HEK293 (cell line): ENCODE measurements around the gene SBF2.

Source experiments
- CTCF ChIA-PET: fragments of 350-600 bp; formaldehyde crosslinking; extraction: SDS; loops from one replicate; lab custom pipeline; 2021; ENCODE audit warnings: antibody characterized with exemption; lab: Yijun Ruan, JAX
- POLR2A ChIA-PET: fragments of 300-600 bp; formaldehyde crosslinking; extraction: SDS; loops from one replicate; lab custom pipeline; 2020; ENCODE audit warnings: antibody characterized with exemption, inconsistent platforms; lab: Yijun Ruan, JAX
- H3K27ac ChIP-seq: fragments of 200-500 bp; sonication (Bioruptor generic); 2 replicates; pipeline ENCODE4 v1.5.1; 2014; ENCODE audit warnings: low read depth, low read length, control low read depth, inconsistent platforms; ENCODE audit errors: extremely low read depth
- H3K36me3 ChIP-seq, 2 experiments: fragments of 200-500 bp in 1 of 2; sonication (Bioruptor generic) in 1 of 2; 1 replicate in 1 of 2; 2 replicates in 1 of 2; pipeline ENCODE4 v1.5.1; 2014 to 2017; ENCODE audit warnings: inconsistent platforms in 2 of 2, low read length in 2 of 2; ENCODE audit not compliant: control insufficient read depth in 2 of 2, insufficient read depth in 1 of 2
- H3K4me1 ChIP-seq: fragments of 200-500 bp; sonication (Bioruptor generic); 2 replicates; pipeline ENCODE4 v1.5.1; 2014; ENCODE audit warnings: mild to moderate bottlenecking, low read length, inconsistent platforms; ENCODE audit not compliant: control insufficient read depth, insufficient read depth
- H3K4me3 ChIP-seq: 2 replicates; pipeline ENCODE4 v1.5.1; 2011; ENCODE audit warnings: low read depth, mild to moderate bottlenecking, control low read depth, low read length, moderate library complexity
- H3K9me3 ChIP-seq: fragments of 200-500 bp; sonication (Bioruptor generic); 2 replicates; pipeline ENCODE4 v1.5.1; 2014; ENCODE audit warnings: low read depth, low read length, inconsistent platforms; ENCODE audit not compliant: control insufficient read depth, insufficient read depth
- BCL6B ChIP-seq: fragments of 450-650 bp; formaldehyde crosslinking; IDR thresholded peaks from 2 replicates; pipeline ENCODE4 v1.5.1; 2017; ENCODE audit warnings: missing biosample characterization, missing genetic modification characterization
- GFI1B ChIP-seq: fragments of 450-650 bp; formaldehyde crosslinking; IDR thresholded peaks from 2 replicates; pipeline ENCODE4 v1.5.1; 2016; ENCODE audit warnings: missing biosample characterization, missing genetic modification characterization
- GLIS1 ChIP-seq: fragments of 450-650 bp; formaldehyde crosslinking; IDR thresholded peaks from 2 replicates; pipeline ENCODE4 v1.5.1; 2016; ENCODE audit warnings: missing biosample characterization, missing genetic modification characterization
- GLIS2 ChIP-seq: fragments of 450-650 bp; formaldehyde crosslinking; IDR thresholded peaks from 2 replicates; pipeline ENCODE4 v1.5.1; 2016; ENCODE audit warnings: missing biosample characterization, missing genetic modification characterization
- HOXC10 ChIP-seq: sonication (generic); formaldehyde crosslinking; IDR thresholded peaks from 2 replicates; pipeline ENCODE4 v1.8.1; 2023; ENCODE audit warnings: mild to moderate bottlenecking, missing genetic modification reagents
- HOXD13 ChIP-seq: sonication (generic); formaldehyde crosslinking; IDR thresholded peaks from 2 replicates; pipeline ENCODE4 v1.8.0; 2022; ENCODE audit warnings: missing genetic modification reagents, borderline replicate concordance
- OSR2 ChIP-seq: fragments of 450-650 bp; formaldehyde crosslinking; IDR thresholded peaks from 2 replicates; pipeline ENCODE4 v1.5.1; 2016; ENCODE audit warnings: missing biosample characterization, missing genetic modification characterization
- OVOL3 ChIP-seq: fragments of 450-650 bp; formaldehyde crosslinking; IDR thresholded peaks from 2 replicates; pipeline ENCODE4 v1.5.1; 2016; ENCODE audit warnings: missing biosample characterization, missing genetic modification characterization
- RBAK ChIP-seq: fragments of 450-650 bp; formaldehyde crosslinking; IDR thresholded peaks from 2 replicates; pipeline ENCODE4 v1.5.1; 2016; ENCODE audit warnings: missing biosample characterization, missing genetic modification characterization
- REST ChIP-seq: fragments of 450-650 bp; formaldehyde crosslinking; IDR thresholded peaks from 2 replicates; pipeline ENCODE4 v1.5.1; 2016; ENCODE audit warnings: missing biosample characterization, missing genetic modification characterization
- SP3 ChIP-seq: fragments of 450-650 bp; formaldehyde crosslinking; IDR thresholded peaks from 2 replicates; pipeline ENCODE4 v1.5.1; 2016; ENCODE audit warnings: missing biosample characterization, missing genetic modification characterization
- SP7 ChIP-seq: fragments of 450-650 bp; formaldehyde crosslinking; IDR thresholded peaks from 2 replicates; pipeline ENCODE4 v1.5.1; 2016; ENCODE audit warnings: missing biosample characterization, missing genetic modification characterization
- WT1 ChIP-seq: fragments of 450-650 bp; formaldehyde crosslinking; IDR thresholded peaks from 2 replicates; pipeline ENCODE4 v1.5.1; 2016; ENCODE audit warnings: missing biosample characterization, missing genetic modification characterization
- ZBTB21 ChIP-seq: fragments of 450-650 bp; formaldehyde crosslinking; IDR thresholded peaks from 2 replicates; pipeline ENCODE4 v1.5.1; 2017; ENCODE audit warnings: missing biosample characterization, missing genetic modification characterization
- ZBTB48 ChIP-seq: fragments of 450-650 bp; formaldehyde crosslinking; IDR thresholded peaks from 2 replicates; pipeline ENCODE4 v1.5.1; 2016; ENCODE audit warnings: missing biosample characterization, missing genetic modification characterization
- ZNF138 ChIP-seq: fragments of 450-650 bp; formaldehyde crosslinking; IDR thresholded peaks from 2 replicates; pipeline ENCODE4 v1.5.1; 2016; ENCODE audit warnings: missing biosample characterization, missing genetic modification characterization, borderline replicate concordance
- ZNF148 ChIP-seq: fragments of 450-650 bp; formaldehyde crosslinking; IDR thresholded peaks from 2 replicates; pipeline ENCODE4 v1.5.0; 2017; ENCODE audit warnings: missing biosample characterization, missing genetic modification characterization, borderline replicate concordance
- ZNF155 ChIP-seq: fragments of 450-650 bp; formaldehyde crosslinking; IDR thresholded peaks from 2 replicates; pipeline ENCODE4 v1.5.1; 2016; ENCODE audit warnings: missing biosample characterization, missing genetic modification characterization
- ZNF202 ChIP-seq: fragments of 450-650 bp; formaldehyde crosslinking; IDR thresholded peaks from 2 replicates; pipeline ENCODE4 v1.5.1; 2016; ENCODE audit warnings: missing biosample characterization, missing genetic modification characterization, borderline replicate concordance
- ZNF214 ChIP-seq: fragments of 450-650 bp; formaldehyde crosslinking; IDR thresholded peaks from 2 replicates; pipeline ENCODE4 v1.5.1; 2017; ENCODE audit warnings: missing biosample characterization, mild to moderate bottlenecking, missing genetic modification characterization, borderline replicate concordance
- ZNF324 ChIP-seq: fragments of 450-650 bp; formaldehyde crosslinking; IDR thresholded peaks from 2 replicates; pipeline ENCODE4 v1.5.1; 2016; ENCODE audit warnings: missing biosample characterization, missing genetic modification characterization
- ZNF341 ChIP-seq: fragments of 450-650 bp; formaldehyde crosslinking; IDR thresholded peaks from 2 replicates; pipeline ENCODE4; 2016; ENCODE audit warnings: low read depth, missing biosample characterization, missing genetic modification characterization
- ZNF354C ChIP-seq: fragments of 450-650 bp; formaldehyde crosslinking; IDR thresholded peaks from 2 replicates; pipeline ENCODE4 v1.5.1; 2016; ENCODE audit warnings: missing biosample characterization, missing genetic modification characterization, low read depth, borderline replicate concordance
- ZNF501 ChIP-seq: fragments of 450-650 bp; formaldehyde crosslinking; IDR thresholded peaks from 2 replicates; pipeline ENCODE4 v1.5.1; 2016; ENCODE audit warnings: missing biosample characterization, missing genetic modification characterization
- ZNF530 ChIP-seq: fragments of 450-650 bp; formaldehyde crosslinking; IDR thresholded peaks from 2 replicates; pipeline ENCODE4 v1.5.1; 2016; ENCODE audit warnings: low read depth, missing biosample characterization, missing genetic modification characterization
- ZNF548 ChIP-seq: fragments of 450-650 bp; formaldehyde crosslinking; IDR thresholded peaks from 2 replicates; pipeline ENCODE4 v1.5.1; 2016; ENCODE audit warnings: missing biosample characterization, missing genetic modification characterization
- ZNF600 ChIP-seq: fragments of 450-650 bp; formaldehyde crosslinking; IDR thresholded peaks from 2 replicates; pipeline ENCODE4 v1.5.1; 2016; ENCODE audit warnings: missing biosample characterization, missing genetic modification characterization
- ZNF639 ChIP-seq: fragments of 450-650 bp; formaldehyde crosslinking; IDR thresholded peaks from 2 replicates; pipeline ENCODE4 v1.5.1; 2016; ENCODE audit warnings: missing biosample characterization, missing genetic modification characterization
- ZNF707 ChIP-seq: fragments of 450-650 bp; formaldehyde crosslinking; IDR thresholded peaks from 2 replicates; pipeline ENCODE4 v1.5.1; 2016; ENCODE audit warnings: missing biosample characterization, missing genetic modification characterization
- ZSCAN23 ChIP-seq: fragments of 450-650 bp; formaldehyde crosslinking; IDR thresholded peaks from 2 replicates; pipeline ENCODE4 v1.5.1; 2016; ENCODE audit warnings: missing biosample characterization, missing genetic modification characterization

Gene SBF2

GRCh38 chr11:10293423-10294289 lies at the start of gene SBF2:
Gene SBF2 (minus strand): TSS chr11:10294219. CDS start chr11:10294069, 150 bp downstream.
- POLR2A ChIA-PET, result interaction anchor here (1.0 to 1.8 kb wide), 3 partner anchors 9 to 30 kb away, joined by 3 to 12 read pairs (median 5); partner anchors contain the start of gene ADM
- Histone ChIP-seq H3K36me3 (peaks cover 0 to 7% of the 10 kb centered on the region in 2 experiments; a peak in 1 of 3 replicates), H3K4me3 (peak within 1 kb of the TSS; percentile 75), H3K9me3 (no peaks in the 10 kb centered on the region), H3K4me1 (no peaks in the 10 kb centered on the region), H3K27ac (peak within 1 kb of the TSS; percentile 79)
- CTCF ChIA-PET, result interaction anchor here (0.9 kb wide), 1 partner anchor 535 kb away, joined by 3 read pairs; no protein-coding TSS in a partner anchor
- no peak for TF ChIP-seq OVOL3
- peak; percentile 48; the same call in 1 of the 2 replicates for TF ChIP-seq ZBTB21 (tag by site-specific recombination)
- no peak for TF ChIP-seq WT1 (tag by site-specific recombination)
- peak; percentile 79 for TF ChIP-seq SP3 (tag by site-specific recombination)
- no peak for TF ChIP-seq ZNF548 (tag by site-specific recombination)
- peak; percentile 44 for TF ChIP-seq GLIS1 (tag by site-specific recombination)
- no peak for TF ChIP-seq ZNF155 (tag by site-specific recombination)
- TF ChIP-seq HOXC10 (CRISPR knock-in tag), result no peak
- TF ChIP-seq GFI1B, result no peak
- no peak for TF ChIP-seq ZNF214
- TF ChIP-seq ZNF354C (tag by site-specific recombination), result no peak
- no peak for TF ChIP-seq SP7
- TF ChIP-seq ZNF138 (tag by site-specific recombination), result no peak
- no peak for TF ChIP-seq ZNF600 (tag by site-specific recombination)
- no peak for TF ChIP-seq ZNF202 (tag by site-specific recombination)
- no peak for TF ChIP-seq ZNF639 (tag by site-specific recombination)
- TF ChIP-seq ZNF341 (tag by site-specific recombination), result peak; percentile 81
- TF ChIP-seq HOXD13, result no peak
- TF ChIP-seq ZNF501, result no peak
- no peak for TF ChIP-seq OSR2 (tag by site-specific recombination)
- TF ChIP-seq GLIS2 (tag by site-specific recombination), result peak; percentile 75
- TF ChIP-seq ZBTB48 (tag by site-specific recombination), result peak; percentile 38; the same call in 1 of the 2 replicates
- TF ChIP-seq RBAK (tag by site-specific recombination), result no peak
- TF ChIP-seq REST (tag by site-specific recombination), result no peak
- TF ChIP-seq ZSCAN23 (tag by site-specific recombination), result no peak
- no peak for TF ChIP-seq ZNF707 (tag by site-specific recombination)
- TF ChIP-seq ZNF530 (tag by site-specific recombination), result no peak
- no peak for TF ChIP-seq ZNF324 (tag by site-specific recombination)
- no peak for TF ChIP-seq BCL6B
- TF ChIP-seq ZNF148 (tag by site-specific recombination), result no peak
